GM12865 (cell line): ENCODE data around the gene WDR33.
"Not testable (repeated sequence)": the region's sequence is repeated elsewhere in the genome, so short reads cannot be mapped to it uniquely, and the experiment has no call there.

Experiments
- DNase-seq: peaks from one replicate; pipeline ENCODE4 v3.0.0; 2010; ENCODE audit warnings: low read depth
- H3K4me3 ChIP-seq: 2 replicates; pipeline ENCODE4 v1.5.1; 2011; ENCODE audit warnings: mild to moderate bottlenecking, low read depth, low read length, control low read depth
- TF ChIP-seq, protein P1 (sequence below): IDR thresholded peaks from 2 replicates; pipeline ENCODE4 v1.5.1; 2011; ENCODE audit warnings: low read length, control low read depth, low read depth, inconsistent platforms; ENCODE audit not compliant: insufficient read depth; ENCODE audit errors: missing control alignments

Gene WDR33

DNA sequence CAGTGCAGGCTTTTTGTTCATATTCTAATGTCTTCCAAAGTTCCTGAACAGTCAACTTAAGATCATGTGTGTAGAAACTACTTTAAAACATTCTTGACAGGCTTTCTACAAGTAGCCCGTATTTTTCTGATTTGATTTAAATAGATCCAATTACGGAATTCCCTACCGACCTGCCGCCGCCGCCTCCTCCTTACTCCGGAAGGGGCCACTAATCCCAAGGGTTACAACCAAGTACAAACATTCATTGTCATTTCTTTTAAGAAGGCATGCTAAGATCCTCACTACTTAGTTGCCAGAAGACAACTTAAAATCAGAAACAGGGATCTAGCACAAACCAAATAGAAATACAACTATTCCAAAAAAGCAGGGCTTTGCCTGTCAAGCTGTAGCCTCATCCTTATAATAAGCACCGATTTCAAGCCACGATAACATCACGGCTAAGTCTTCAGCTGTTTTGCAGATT is 784 bp downstream of the WDR33 start:
- H3K4me3 ChIP-seq = peak overlapping the region; percentile 86
- TF ChIP-seq, protein P1, sequence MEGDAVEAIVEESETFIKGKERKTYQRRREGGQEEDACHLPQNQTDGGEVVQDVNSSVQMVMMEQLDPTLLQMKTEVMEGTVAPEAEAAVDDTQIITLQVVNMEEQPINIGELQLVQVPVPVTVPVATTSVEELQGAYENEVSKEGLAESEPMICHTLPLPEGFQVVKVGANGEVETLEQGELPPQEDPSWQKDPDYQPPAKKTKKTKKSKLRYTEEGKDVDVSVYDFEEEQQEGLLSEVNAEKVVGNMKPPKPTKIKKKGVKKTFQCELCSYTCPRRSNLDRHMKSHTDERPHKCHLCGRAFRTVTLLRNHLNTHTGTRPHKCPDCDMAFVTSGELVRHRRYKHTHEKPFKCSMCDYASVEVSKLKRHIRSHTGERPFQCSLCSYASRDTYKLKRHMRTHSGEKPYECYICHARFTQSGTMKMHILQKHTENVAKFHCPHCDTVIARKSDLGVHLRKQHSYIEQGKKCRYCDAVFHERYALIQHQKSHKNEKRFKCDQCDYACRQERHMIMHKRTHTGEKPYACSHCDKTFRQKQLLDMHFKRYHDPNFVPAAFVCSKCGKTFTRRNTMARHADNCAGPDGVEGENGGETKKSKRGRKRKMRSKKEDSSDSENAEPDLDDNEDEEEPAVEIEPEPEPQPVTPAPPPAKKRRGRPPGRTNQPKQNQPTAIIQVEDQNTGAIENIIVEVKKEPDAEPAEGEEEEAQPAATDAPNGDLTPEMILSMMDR = no peak
- DNase-seq = no peak

DNA sequence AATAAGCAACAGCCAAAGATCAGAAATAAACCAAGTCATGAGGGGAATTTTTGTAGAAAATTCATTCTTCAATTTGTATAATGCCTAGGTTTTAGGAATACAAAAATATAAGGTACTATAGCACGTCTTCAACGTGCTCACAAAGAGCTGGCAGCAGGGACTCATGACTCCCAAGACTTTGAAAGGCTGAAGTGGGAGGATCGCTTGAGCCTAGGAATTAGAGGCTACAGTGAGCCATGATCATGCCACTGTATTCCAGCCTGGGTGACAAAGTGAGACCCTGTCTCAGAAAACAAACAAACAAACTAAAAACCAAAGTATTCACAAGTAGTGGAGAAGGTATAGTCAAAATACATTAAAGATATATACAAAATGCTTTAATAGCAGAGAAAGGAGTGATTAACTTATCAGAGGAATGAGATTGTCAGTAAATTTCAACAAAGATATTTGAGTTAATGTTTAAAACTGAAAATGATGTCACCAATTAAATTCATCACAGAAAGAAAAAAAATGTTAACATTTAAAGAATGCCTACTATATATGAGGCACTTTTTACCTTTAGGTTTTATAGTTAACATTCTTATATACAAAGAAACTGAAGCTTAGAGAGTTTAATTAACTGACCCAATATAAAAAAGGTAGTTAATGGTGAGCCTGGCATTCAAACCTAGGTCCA is 3.2 kb downstream of the WDR33 start:
- H3K4me3 ChIP-seq = no peak overlapping the region
- TF ChIP-seq, protein P1 = no peak
- DNase-seq = no peak

DNA sequence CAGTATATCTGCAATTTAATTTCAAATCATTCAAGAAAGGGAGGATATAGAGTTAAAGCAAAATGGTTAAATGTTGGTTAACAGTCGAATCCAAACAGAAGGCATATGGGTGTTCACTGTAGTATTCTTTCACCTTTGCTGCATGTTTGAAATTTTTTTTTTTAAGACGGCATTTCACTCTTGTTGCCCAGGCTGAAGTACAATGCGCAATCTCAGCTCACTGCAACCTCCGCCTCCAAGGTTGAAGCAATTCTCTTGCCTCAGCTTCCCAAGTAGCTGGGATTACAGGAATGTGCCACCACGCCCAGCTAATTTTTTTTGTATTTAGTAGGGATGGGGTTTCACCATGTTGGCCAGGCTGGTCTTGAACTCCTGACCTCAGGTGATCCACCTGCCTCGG is 4.1 kb downstream of the WDR33 start:
- H3K4me3 ChIP-seq, DNase-seq: not testable (repeated sequence)

DNA sequence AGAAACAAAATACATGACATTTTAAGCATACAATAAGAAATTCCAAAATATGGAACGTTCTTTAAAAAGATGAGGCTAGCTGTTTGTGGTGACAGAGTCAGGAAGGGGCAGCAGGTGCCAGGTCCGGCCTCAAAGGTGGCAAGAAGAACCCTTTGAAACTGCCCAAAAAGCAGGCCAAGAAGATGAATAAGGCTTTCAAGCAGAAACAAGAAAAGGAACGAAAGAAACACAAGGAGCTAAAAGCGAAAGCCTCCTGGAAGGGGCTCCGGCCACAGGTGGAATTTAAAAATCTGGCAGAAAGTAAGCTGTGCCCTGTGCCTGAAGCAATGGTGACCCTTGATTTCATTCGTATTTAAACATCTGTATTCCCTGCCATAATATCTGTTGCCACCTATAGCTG is 5.5 kb downstream of the WDR33 start:
- H3K4me3 ChIP-seq = no peak overlapping the region
- DNase-seq = no peak
- TF ChIP-seq, protein P1 = no peak

DNA sequence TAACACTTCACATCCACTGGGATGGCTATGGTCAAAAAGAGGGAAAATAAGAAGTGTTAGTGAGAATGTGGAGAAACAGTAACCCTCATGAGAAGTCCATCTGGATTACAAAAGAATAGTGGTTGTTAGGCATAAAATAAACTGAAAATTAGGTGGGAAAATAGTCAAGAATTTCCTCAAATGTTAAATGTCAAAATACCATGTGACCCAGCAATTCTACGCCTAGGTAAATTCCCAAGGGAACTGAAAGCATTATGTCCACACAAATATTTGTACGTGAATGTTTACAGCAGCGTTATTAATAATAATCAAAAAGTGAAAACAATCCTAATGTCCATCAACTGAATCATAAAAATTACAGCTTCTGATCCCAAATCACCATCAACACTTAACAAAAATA is 11.0 kb downstream of the WDR33 start:
- TF ChIP-seq, protein P1 = no peak
- no peak overlapping the region for H3K4me3 ChIP-seq
- no peak for DNase-seq

DNA sequence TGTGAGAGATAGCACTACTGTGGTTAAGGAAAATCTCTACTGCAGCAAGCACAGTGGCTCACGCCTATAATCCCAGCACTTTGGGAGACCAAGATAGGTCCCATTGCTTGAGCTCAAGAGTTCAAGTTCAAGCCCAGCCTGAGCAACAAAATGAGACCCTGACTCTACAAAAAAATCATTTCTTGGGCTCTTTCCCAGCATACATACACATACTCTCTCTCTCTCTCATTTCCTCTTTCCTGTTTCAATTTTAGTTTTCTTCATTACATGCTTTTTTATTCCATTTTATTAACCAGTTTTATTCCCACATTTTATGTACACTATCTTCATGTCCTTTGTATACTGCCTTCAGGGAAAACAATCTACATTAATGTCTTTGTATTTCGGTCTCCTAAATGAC is 14.6 kb downstream of the WDR33 start:
- H3K4me3 ChIP-seq = no peak overlapping the region
- TF ChIP-seq, protein P1 = no peak
- no peak for DNase-seq

DNA sequence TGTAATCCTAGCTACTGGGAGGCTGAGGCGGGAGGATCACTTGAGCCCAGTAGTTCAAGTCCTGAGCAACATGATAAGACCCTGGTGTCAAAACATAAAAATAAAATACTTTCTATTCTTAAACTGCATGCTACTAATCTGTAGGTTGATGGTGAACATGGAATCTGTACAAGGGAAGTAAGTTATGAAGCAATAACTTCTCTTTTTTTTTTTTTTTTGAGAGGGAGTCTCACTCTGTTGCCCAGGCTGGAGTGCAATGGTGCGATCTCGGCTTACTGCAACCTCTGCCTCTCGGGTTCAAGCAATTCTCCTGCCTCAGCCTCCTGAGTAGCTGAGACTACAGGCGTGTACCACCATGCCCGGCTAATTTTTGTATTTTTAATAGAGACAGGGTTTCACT is 16.1 kb downstream of the WDR33 start:
- DNase-seq, H3K4me3 ChIP-seq: not testable (repeated sequence)

DNA sequence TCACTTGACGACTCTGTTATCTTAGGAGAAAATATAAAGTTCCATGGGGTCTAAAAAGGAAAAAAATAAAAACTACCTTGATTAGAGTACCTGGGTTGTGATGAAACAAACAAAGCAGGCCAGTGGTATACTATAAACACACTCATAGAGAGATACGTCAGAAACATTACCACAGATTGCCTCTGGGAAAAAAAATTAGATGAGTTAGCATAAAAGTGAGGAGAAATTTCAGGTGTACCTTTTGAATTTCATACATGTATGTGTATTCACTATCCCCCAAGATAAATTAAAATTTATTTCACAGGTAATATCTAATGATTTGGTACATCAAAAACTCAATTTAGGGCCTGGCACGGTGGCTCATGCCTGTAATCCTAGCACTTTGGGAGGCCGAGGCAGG is 18.2 kb downstream of the WDR33 start:
- no peak overlapping the region for H3K4me3 ChIP-seq
- DNase-seq = no peak
- TF ChIP-seq, protein P1 = no peak
